GM23338 (cell line): ENCODE results near the gene AK9. TPM values are rescaled to one million over a fixed set of nuclear protein-coding genes. Genes with fewer than 3 reads are reported as not detected.
"Not testable (repeated sequence)": the region's sequence is repeated elsewhere in the genome, so short reads cannot be mapped to it uniquely, and the experiment has no call there.

Source experiments
- ATAC-seq: fragments of 200-7000 bp; cut with Tn5 transposase; 3 replicates; pipeline ENCODE4 v1.9.1; 2020
- DNase-seq: peaks from one replicate; pipeline ENCODE4 v3.0.0-alpha.2; 2015; ENCODE audit warnings: low spot score
- H2AFZ ChIP-seq: fragments of 200-600 bp; sonication (generic); 2 replicates; pipeline ENCODE4 v1.8.0; 2016; ENCODE audit warnings: antibody characterized with exemption, mild to moderate bottlenecking, moderate library complexity
- H3F3A ChIP-seq: fragments of 200-600 bp; sonication (generic); replicated peaks from 2 replicates; pipeline ENCODE4 v1.8.0; 2017; ENCODE audit warnings: antibody characterized with exemption, mixed run types, low read depth
- H3K27ac ChIP-seq: fragments of 200-600 bp; sonication (generic); 2 replicates; pipeline ENCODE4 v1.6.1; 2016; ENCODE audit warnings: low read depth
- H3K27me3 ChIP-seq: fragments of 200-600 bp; sonication (generic); 2 replicates; pipeline ENCODE4 v1.8.0; 2016; ENCODE audit warnings: mild to moderate bottlenecking, mixed run types, moderate library complexity; ENCODE audit not compliant: insufficient read depth
- H3K36me3 ChIP-seq: fragments of 200-600 bp; sonication (generic); 2 replicates; pipeline ENCODE4 v1.8.0; 2016; ENCODE audit warnings: mild to moderate bottlenecking; ENCODE audit not compliant: insufficient read depth
- H3K4me1 ChIP-seq: fragments of 200-600 bp; sonication (generic); 2 replicates; pipeline ENCODE4 v1.8.0; 2016; ENCODE audit warnings: mild to moderate bottlenecking, moderate library complexity; ENCODE audit not compliant: insufficient read depth
- H3K4me2 ChIP-seq: fragments of 200-600 bp; sonication (generic); 2 replicates; pipeline ENCODE4 v1.7.1; 2017; ENCODE audit warnings: mixed run types
- H3K4me3 ChIP-seq: fragments of 200-600 bp; sonication (generic); 2 replicates; pipeline ENCODE4 v1.6.1; 2016; ENCODE audit warnings: mixed run types
- H3K79me2 ChIP-seq: fragments of 200-600 bp; sonication (generic); replicated peaks from 2 replicates; pipeline ENCODE4 v1.8.0; 2017; ENCODE audit warnings: mild to moderate bottlenecking; ENCODE audit not compliant: insufficient read depth
- H3K9me2 ChIP-seq: fragments of 200-600 bp; sonication (generic); 2 replicates; pipeline ENCODE4 v1.8.0; 2017; ENCODE audit not compliant: insufficient read depth
- H4K20me1 ChIP-seq: fragments of 200-600 bp; sonication (generic); replicated peaks from 2 replicates; pipeline ENCODE4 v1.8.0; 2017; ENCODE audit warnings: mild to moderate bottlenecking; ENCODE audit not compliant: insufficient read depth
- H3K27ac Mint-ChIP-seq: 2 replicates; pipeline ENCODE4 v1.8.0; 2020; ENCODE audit warnings: inconsistent platforms, mild to moderate bottlenecking, moderate library complexity, mixed read lengths
- H3K27me3 Mint-ChIP-seq: 3 replicates; pipeline ENCODE4 v1.8.0; 2022; ENCODE audit warnings: low read depth, mild to moderate bottlenecking, moderate library complexity, mixed read lengths, inconsistent platforms; ENCODE audit not compliant: insufficient read depth, poor library complexity
- H3K36me3 Mint-ChIP-seq: 3 replicates; pipeline ENCODE4 v1.8.0; 2021; ENCODE audit warnings: low read depth, mild to moderate bottlenecking, inconsistent platforms, moderate library complexity, mixed read lengths
- H3K4me1 Mint-ChIP-seq: 3 replicates; pipeline ENCODE4 v1.8.0; 2020; ENCODE audit warnings: mild to moderate bottlenecking, inconsistent platforms, mixed read lengths
- H3K4me3 Mint-ChIP-seq: 3 replicates; pipeline ENCODE4 v1.8.0; 2021; ENCODE audit warnings: moderate library complexity, mild to moderate bottlenecking, inconsistent platforms, mixed read lengths
- H3K9me3 Mint-ChIP-seq: 3 replicates; pipeline ENCODE4 v1.8.0; 2020; ENCODE audit warnings: moderate library complexity, mild to moderate bottlenecking, inconsistent platforms, mixed read lengths
- NANOG ChIP-seq: IDR thresholded peaks from 2 replicates; pipeline ENCODE4 v1.6.1; 2016; ENCODE audit warnings: antibody characterized with exemption, borderline replicate concordance
- POLR2AphosphoS5 ChIP-seq: IDR thresholded peaks from 2 replicates; pipeline ENCODE4 v1.6.1; 2016; ENCODE audit warnings: antibody characterized with exemption, low read depth
- STAT1 ChIP-seq: IDR thresholded peaks from one replicate; pipeline ENCODE4 v1.6.1; 2016; ENCODE audit warnings: antibody characterized with exemption; ENCODE audit not compliant: unreplicated experiment
- ZNF331 ChIP-seq: fragments of 250-450 bp; sonication (Bioruptor Pico); IDR thresholded peaks from 2 replicates; pipeline ENCODE4 v1.5.0; 2020; ENCODE audit warnings: low read depth, mild to moderate bottlenecking, moderate library complexity
- polyA plus RNA-seq: library from polyadenylated mRNA; unstranded; fragments of >200 nt; fragmentation: Nextera tagmentation; extraction: Ambion mirVana; gene quantifications from 2 replicates; pipeline ENCODE4 v1.2.1, GENCODE V29; 2016
- total RNA-seq: library from RNA; depleted of rRNA; stranded (reverse); fragments of >200 nt; shearing (Covaris generic); gene quantifications from 2 replicates; pipeline ENCODE4 v1.2.3, GENCODE V29; 2014
- TF ChIP-seq, protein P1 (sequence below), 2 experiments: fragments of 200-600 bp in 1 of 2; sonication (generic) in 1 of 2; conservative IDR thresholded peaks; 2 replicates each; pipeline versions ENCODE4 v1.5.1 to v1.6.1; 2016 to 2017; ENCODE audit warnings: antibody characterized with exemption in 2 of 2, low read depth in 2 of 2, mild to moderate bottlenecking in 2 of 2, moderate library complexity in 1 of 2

AK9 gene
- total and polyA plus RNA-seq, 2 experiments from 2014 or later: 2.0 to 6.4 TPM

DNA sequence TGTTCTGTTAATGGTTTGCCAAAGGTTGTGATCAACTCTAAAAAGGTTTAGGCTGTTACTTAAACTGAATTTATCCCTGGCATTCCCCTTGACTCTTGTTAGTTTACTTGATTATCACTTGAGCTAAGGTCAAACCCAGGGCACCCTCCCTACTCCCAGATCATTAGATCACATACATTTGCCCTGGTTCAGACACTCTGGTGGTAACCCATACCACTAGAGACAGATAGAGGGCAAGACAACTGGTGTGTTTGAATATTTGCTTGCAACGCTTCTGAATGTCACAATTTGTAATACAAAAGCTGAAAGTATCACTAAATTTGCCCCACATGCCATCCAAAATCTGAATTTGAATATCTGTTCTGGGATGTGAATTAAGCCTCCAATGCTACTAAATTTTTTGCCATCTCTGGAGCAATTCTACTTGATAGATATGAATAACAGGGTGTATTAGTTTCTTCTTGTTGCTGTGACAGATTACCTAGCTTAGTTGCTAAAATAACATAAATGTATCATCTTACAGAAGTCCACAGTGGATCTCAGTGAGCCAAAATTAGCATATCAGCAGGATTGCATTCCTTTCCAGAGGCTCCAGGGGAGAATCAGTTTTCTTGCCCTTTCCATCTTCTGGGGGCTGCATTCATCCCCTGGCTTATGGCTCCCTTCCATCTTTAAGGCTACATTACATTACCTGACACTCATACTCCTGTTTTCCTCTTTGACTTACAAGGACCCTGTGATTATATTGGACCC is 45.4 kb upstream of the AK9 start:
- no peaks in the 10 kb centered on the region for H3K27me3 Mint-ChIP-seq
- peak overlapping the region; percentile 43 for H3K27ac ChIP-seq

DNA sequence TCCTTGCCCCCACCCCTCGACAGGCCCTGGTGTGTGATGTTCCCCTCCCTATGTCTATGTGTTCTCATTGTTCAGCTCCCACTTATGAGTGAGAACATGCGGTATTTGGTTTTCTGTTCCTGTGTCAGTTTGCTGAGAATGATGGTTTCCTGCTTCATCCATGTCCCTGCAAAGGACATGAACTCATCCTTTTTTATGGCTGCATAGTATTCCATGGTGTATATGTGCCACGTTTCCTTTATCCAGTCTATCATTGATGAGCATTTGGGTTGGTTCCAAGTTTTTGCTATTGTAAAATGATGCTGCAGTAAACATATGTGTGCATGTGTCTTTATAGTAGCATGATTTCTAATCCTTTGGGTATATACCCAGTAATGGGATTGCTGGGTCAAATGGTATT is 34.2 kb upstream of the AK9 start:
- not testable (repeated sequence) for H3K36me3 ChIP-seq, H3K4me3 ChIP-seq, H3K4me2 ChIP-seq, H3K4me1 Mint-ChIP-seq, DNase-seq, H3K9me2 ChIP-seq, ATAC-seq, H3K27me3 Mint-ChIP-seq, H2AFZ ChIP-seq, H3K27me3 ChIP-seq, H3K27ac Mint-ChIP-seq, H3F3A ChIP-seq, H3K27ac ChIP-seq, H3K4me1 ChIP-seq, H3K79me2 ChIP-seq, H3K9me3 Mint-ChIP-seq, H3K4me3 Mint-ChIP-seq, H4K20me1 ChIP-seq
- peaks cover 22% of the 10 kb centered on the region for H3K36me3 Mint-ChIP-seq

More for the DNA sequence above, 45.4 kb upstream of the AK9 start:
- peaks cover 19% of the 10 kb centered on the region for H3K36me3 Mint-ChIP-seq
- H2AFZ ChIP-seq: no peak overlapping the region
- H3K4me3 ChIP-seq: peak overlapping the region; percentile 9
- H3K4me1 ChIP-seq: peaks cover 30% of the 10 kb centered on the region
- H3F3A ChIP-seq: no peaks in the 10 kb centered on the region
- H3K4me1 Mint-ChIP-seq: peaks cover 44% of the 10 kb centered on the region
- no peaks in the 10 kb centered on the region for H3K9me2 ChIP-seq
- no peaks in the 10 kb centered on the region for H4K20me1 ChIP-seq
- peak overlapping the region; percentile 19 for H3K4me3 Mint-ChIP-seq
- H3K36me3 ChIP-seq: no peaks in the 10 kb centered on the region
- no peaks in the 10 kb centered on the region for H3K27me3 ChIP-seq
- H3K79me2 ChIP-seq: no peaks in the 10 kb centered on the region
- peak overlapping the region; percentile 25 for H3K27ac Mint-ChIP-seq
- peak overlapping the region; percentile 34 for H3K4me2 ChIP-seq
- TF ChIP-seq STAT1: no peak
- peak; percentile 11; the same call in 1 of the 2 replicates for TF ChIP-seq NANOG
- H3K9me3 Mint-ChIP-seq: no peaks in the 10 kb centered on the region
- ATAC-seq (peak; percentile 95), DNase-seq (peak; percentile 73)

DNA sequence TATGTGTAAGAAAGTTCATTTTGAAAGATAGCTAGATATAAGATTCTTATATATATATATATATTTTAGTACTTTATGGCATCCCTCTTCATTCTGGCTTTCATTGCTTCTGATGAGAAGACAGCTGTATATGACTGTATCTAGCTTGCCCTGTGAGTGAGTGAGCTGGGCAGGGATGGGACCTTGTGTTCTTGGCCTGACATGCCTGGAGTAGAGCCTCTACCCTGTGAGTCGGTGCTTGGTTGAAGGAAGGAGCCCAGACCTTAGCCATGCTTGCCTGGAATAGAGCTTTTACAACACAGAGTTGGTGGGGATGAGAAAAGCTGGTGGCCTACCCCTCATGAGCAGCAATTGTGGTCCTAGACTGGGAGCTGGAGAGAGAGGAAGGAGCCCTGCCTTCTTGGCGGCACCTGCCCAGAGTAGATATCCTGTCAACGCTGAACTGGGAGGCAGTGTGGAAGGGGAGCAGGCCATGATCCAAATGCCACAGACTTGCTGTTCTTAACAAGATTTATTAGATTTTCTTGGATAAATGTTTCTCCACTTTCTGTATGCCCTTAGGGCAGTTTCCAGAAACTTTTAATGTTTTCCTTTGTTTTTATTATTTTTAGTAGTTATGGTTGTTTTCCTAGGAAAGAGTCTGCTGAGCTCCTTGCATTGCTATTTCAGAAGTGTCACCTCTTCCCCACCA is 31.7 kb upstream of the AK9 start:
- no peak overlapping the region for H3K4me3 Mint-ChIP-seq
- TF ChIP-seq ZNF331 (CRISPR knock-in tag): no peak
- TF ChIP-seq, protein P1, sequence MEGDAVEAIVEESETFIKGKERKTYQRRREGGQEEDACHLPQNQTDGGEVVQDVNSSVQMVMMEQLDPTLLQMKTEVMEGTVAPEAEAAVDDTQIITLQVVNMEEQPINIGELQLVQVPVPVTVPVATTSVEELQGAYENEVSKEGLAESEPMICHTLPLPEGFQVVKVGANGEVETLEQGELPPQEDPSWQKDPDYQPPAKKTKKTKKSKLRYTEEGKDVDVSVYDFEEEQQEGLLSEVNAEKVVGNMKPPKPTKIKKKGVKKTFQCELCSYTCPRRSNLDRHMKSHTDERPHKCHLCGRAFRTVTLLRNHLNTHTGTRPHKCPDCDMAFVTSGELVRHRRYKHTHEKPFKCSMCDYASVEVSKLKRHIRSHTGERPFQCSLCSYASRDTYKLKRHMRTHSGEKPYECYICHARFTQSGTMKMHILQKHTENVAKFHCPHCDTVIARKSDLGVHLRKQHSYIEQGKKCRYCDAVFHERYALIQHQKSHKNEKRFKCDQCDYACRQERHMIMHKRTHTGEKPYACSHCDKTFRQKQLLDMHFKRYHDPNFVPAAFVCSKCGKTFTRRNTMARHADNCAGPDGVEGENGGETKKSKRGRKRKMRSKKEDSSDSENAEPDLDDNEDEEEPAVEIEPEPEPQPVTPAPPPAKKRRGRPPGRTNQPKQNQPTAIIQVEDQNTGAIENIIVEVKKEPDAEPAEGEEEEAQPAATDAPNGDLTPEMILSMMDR (conservative IDR thresholded peaks at IDR 0.05; ENCODE audit: low read depth in 2 of 2): no peak
- no peak for TF ChIP-seq POLR2AphosphoS5
- Histone ChIP-seq H3K4me1 (peaks cover 5% of the 10 kb centered on the region; the same call in 1 of the 2 replicates), H3K36me3 (no peaks in the 10 kb centered on the region; the same call in 1 of the 2 replicates), H3K4me3 (no peak overlapping the region), H3F3A (no peaks in the 10 kb centered on the region), H3K27me3 (no peaks in the 10 kb centered on the region), H2AFZ (no peak overlapping the region), H4K20me1 (no peaks in the 10 kb centered on the region), H3K9me2 (no peaks in the 10 kb centered on the region), H3K27ac (no peak overlapping the region), H3K79me2 (no peaks in the 10 kb centered on the region), H3K4me2 (no peak overlapping the region)
- peak overlapping the region; percentile 19; the same call in 1 of the 2 replicates for H3K27ac Mint-ChIP-seq
- DNase-seq: no peak
- H3K36me3 Mint-ChIP-seq: peaks cover 22% of the 10 kb centered on the region
- ATAC-seq: no peak
- H3K4me1 Mint-ChIP-seq: peaks cover 7% of the 10 kb centered on the region
- H3K9me3 Mint-ChIP-seq: peaks cover 9% of the 10 kb centered on the region; the same call in 2 of the 3 replicates
- H3K27me3 Mint-ChIP-seq: no peaks in the 10 kb centered on the region
